Measurements from ENCODE around the gene HDAC9.

GRCh38 chr7:19009936-19010280 lies 514.4 kb downstream of the HDAC9 start:
- no peak for TF ChIP-seq CTCF (IDR thresholded peaks at IDR 0.05)
- TF ChIP-seq POLR2A (IDR thresholded peaks at IDR 0.05), result no peak
